ENCODE data around the gene NXPH1. TPM values are rescaled to one million over a fixed set of nuclear protein-coding genes. Genes with fewer than 3 reads are reported as not detected.
A peak's percentile ranks its signal among the peaks of the same experiment; 100 is the strongest.

Gene NXPH1
- total and polyA plus RNA-seq, 9 of the 15 experiments (the other 6 are each of a cell fraction or from before 2014, with no cell fraction given) = 0.16 TPM; not detected in 8

DNA sequence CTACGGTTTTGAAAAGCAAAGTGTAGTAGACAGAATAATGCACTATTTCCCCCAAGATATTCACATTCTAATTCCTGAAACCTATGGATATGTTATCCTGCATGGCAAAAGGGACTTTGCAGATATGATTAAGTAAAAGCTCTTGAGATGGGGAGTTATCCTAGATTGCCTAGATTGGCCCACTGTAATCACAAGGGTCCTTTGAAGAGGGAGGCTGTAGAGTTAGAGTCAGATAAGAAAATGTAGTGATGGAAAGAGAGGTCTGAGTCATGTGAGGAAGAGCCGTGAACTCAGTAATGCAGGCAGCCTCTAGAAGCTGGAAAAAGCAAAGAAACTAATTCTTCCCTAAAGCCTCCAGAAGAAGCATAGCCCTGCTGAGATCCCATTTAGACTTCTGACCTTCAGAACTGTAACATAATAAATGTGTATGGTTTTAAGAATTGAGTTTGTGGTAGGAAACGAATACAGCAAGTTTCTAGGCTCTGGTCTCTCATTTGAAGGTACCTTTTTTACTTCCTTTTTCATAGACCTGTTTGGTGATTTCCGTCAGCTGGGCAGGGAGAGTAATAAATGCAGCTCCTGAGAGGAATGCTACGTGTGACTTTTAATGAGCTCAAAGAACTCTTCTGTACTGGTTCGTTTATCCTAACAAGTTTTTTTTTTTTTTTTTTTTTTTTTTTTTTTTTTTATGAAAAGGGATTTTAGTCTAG is 41.9 kb upstream of the NXPH1 start (continued):
- no peak for TF ChIP-seq ZNF592 (IDR thresholded peaks at IDR 0.05)
- peak; percentile 84 for TF ChIP-seq SMARCE1 (IDR thresholded peaks at IDR 0.05)
- no peak for TF ChIP-seq HSF4 (CRISPR knock-in tag; IDR thresholded peaks at IDR 0.05; ENCODE audit: borderline replicate concordance)
- TF ChIP-seq ETS2 (tag; IDR thresholded peaks at IDR 0.05; ENCODE audit: borderline replicate concordance, poor library complexity, severe bottlenecking) = no peak
- peak in 1 of 2 experiments; percentile 19 for TF ChIP-seq AFF1 (IDR thresholded peaks at IDR 0.05; ENCODE audit: low read depth in 1 of 2, partially characterized antibody in 2 of 2)
- peak; percentile 30; the same call in 1 of the 2 replicates for TF ChIP-seq NCOR1 (IDR thresholded peaks at IDR 0.05)
- no peak for TF ChIP-seq ZNF282 (CRISPR knock-in tag; IDR thresholded peaks at IDR 0.05)
- TF ChIP-seq RCOR1 (IDR thresholded peaks at IDR 0.05; ENCODE audit: borderline replicate concordance in 1 of 2, low read depth in 2 of 2, low read length in 2 of 2) = peak in 1 of 2 experiments; percentile 76; a peak in 1 of 4 replicates
- TF ChIP-seq MBD1 (CRISPR knock-in tag; IDR thresholded peaks at IDR 0.05) = no peak
- peak; percentile 29; the same call in 1 of the 2 replicates for TF ChIP-seq SMARCC2 (IDR thresholded peaks at IDR 0.05; ENCODE audit: low read depth)
- TF ChIP-seq TAL1 (IDR thresholded peaks at IDR 0.05) = peak; percentile 51; the same call in 1 of the 2 replicates
- peak; percentile 59; the same call in 1 of the 2 replicates for TF ChIP-seq MTA1 (IDR thresholded peaks at IDR 0.05; ENCODE audit: borderline replicate concordance)
- peak in 1 of 2 experiments; percentile 73; a peak in 1 of 4 replicates for TF ChIP-seq HDAC1 (IDR thresholded peaks at IDR 0.05)
- peak; percentile 51; the same call in 1 of the 2 replicates for TF ChIP-seq CXXC5 (CRISPR knock-in tag; IDR thresholded peaks at IDR 0.05)
- no peak for TF ChIP-seq NUFIP1 (IDR thresholded peaks at IDR 0.05; ENCODE audit: partially characterized antibody)
- TF ChIP-seq TCF3 (CRISPR knock-in tag; IDR thresholded peaks at IDR 0.05) = no peak
- TF ChIP-seq YY1 (IDR thresholded peaks at IDR 0.05; ENCODE audit: borderline replicate concordance in 1 of 3, control insufficient read depth in 1 of 3, extremely low read depth in 1 of 3, insufficient read depth in 3 of 3, insufficient read length in 1 of 3, insufficient replicate concordance in 2 of 3, low read depth in 1 of 3, low read length in 2 of 3) = no peak
